HG02870 (cell line): ENCODE measurements around the gene UBE2K.
"Not testable (repeated sequence)": the region's sequence is repeated elsewhere in the genome, so short reads cannot be mapped to it uniquely, and the experiment has no call there.

ENCODE experiments used
- ATAC-seq: cut with Tn5 transposase; IDR thresholded peaks from one replicate; pipeline ENCODE4 v1.9.1; 2021; ENCODE audit warnings: mild to moderate bottlenecking, moderate library complexity; ENCODE audit not compliant: unreplicated experiment

Gene UBE2K, protein sequence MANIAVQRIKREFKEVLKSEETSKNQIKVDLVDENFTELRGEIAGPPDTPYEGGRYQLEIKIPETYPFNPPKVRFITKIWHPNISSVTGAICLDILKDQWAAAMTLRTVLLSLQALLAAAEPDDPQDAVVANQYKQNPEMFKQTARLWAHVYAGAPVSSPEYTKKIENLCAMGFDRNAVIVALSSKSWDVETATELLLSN

DNA sequence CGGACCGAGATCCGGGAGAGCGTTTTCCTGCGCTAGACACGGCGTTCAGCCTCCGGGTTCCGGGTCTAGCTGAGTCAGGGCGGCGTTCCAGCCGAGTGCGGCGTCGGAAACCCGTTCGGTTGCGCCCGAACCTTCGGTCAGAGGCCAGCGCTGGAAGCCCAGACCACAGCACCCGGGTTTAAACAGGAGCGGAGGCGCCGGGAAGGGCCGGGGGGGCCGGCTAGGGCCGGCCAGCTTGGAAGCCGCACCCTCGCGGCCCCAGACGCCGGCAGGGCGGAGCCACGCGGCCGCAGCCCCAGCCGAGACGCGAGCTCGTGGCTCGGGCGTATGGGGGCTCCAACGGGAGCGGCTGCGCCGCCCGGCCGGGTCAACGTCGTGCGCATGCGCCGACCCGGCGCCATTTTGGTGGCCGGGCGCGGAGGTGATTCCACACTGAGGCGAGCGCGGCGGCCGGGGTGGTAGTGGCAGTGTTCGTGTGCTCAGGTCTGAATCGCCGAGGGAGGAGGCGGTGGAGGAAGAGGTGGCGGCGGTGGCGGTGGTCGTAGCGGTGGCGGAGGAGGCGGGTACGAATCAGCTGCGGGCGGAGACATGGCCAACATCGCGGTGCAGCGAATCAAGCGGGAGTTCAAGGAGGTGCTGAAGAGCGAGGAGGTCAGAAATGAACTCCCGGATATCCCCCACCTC lies at the start of gene UBE2K:
UBE2K (plus strand) TSS at position 397 of the 684 bp plus-strand sequence; CDS start at position 589, 192 bp downstream.
- peak; percentile 75 for ATAC-seq

GRCh38 chr4:39648213-39648612 lies 49.7 kb upstream of the UBE2K start:
- no peak for ATAC-seq

GRCh38 chr4:39648827-39649558 lies 48.9 kb upstream of the UBE2K start:
- no peak for ATAC-seq

DNA sequence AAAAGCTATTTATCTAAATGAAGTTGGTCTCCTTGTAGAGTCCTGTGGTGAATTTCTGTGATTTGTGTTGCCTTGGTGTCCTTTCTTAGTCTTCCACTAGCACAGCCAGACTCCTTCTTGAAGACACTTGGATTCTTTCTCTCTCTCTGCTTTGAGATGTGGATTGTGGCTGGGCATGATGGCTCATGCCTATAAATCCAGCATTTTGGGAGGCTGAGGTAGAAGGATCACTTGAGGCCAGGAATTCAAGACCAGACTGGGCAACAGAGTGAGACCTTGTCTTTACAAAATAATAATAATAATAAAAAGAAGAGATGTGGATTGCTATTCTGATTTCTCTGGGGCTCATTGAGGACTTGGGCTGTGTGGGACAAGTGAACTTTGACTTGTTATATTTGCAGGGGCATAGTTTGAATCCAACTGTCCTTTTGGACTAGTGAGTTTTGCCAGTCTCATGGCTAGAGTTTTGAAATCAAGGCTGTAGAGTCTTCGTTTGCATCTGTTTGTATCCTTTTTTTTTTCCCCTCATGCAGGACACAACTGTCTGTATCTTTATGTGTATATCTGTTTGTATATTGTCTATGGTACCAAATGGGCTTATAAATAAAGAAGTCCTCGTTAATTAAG lies 48.2 kb upstream of the UBE2K start:
- no peak for ATAC-seq

DNA sequence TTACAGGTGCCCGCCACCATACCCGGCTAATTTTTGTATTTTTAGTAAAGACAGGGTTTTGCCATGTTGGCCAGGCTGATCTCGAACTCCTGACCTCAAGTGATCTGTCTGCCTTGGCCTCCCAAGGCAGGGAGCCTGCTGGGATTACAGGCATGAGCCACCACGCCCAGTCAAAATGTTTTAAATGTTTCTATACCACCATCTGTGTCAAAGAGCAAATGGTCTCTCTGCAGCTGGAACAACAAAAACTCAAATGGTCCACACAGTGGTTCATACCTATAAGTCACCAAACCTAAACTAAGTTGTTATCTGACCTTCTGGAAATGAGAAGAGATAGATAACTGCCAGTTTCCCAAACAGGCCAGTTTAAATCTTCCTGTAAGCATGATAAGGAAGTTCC lies 46.4 kb upstream of the UBE2K start:
- ATAC-seq: not testable (repeated sequence)

- ATAC-seq: no peak
Observed at GRCh38 chr4:39655211-39655610, 42.7 kb upstream of the UBE2K start.

GRCh38 chr4:39655876-39656275 lies 42.1 kb upstream of the UBE2K start:
- ATAC-seq: peak; percentile 62

DNA sequence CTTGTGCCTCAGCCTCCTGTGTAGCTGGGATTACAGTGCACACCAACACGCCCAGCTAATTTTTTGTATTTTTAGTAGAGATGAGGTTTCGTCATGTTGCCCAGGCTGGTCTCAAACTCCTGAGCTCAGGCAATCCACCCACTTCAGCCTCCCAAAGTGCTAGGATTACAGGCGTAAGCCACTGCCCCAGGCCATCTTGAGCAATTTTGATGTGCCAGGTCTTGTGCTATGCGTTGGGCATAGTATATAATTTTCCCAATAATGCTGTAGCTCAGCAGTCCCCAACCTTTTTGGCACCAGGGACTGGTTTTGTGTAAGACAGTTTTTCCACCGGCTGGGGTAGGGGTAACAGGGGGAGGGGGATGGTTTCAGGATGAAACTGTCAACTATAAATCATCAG lies 41.3 kb upstream of the UBE2K start:
- ATAC-seq: not testable (repeated sequence)

DNA sequence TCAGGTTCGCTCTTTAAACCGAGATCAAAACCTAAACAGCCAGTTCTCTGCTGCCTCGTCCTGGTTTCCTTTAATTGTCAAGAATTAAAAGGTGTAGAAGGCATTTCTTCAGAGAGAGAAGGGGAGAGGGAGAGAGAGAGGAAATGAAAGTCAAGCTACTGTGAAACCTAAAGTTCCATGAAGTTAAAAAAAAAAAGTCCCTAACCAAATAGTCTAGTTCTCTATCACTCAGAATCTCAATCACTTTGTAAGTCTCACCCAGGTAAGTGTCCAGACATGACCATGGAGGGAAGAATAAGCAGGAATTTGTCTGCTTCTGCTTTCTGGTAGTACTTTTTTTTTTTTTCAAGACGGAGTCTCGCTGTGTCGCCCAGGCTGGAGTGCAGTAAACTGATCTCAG lies 40.5 kb upstream of the UBE2K start:
- peak; percentile 68 for ATAC-seq

GRCh38 chr4:39658756-39659155 lies 39.2 kb upstream of the UBE2K start:
- no peak for ATAC-seq

GRCh38 chr4:39660045-39660444 lies 37.9 kb upstream of the UBE2K start:
- no peak for ATAC-seq

DNA sequence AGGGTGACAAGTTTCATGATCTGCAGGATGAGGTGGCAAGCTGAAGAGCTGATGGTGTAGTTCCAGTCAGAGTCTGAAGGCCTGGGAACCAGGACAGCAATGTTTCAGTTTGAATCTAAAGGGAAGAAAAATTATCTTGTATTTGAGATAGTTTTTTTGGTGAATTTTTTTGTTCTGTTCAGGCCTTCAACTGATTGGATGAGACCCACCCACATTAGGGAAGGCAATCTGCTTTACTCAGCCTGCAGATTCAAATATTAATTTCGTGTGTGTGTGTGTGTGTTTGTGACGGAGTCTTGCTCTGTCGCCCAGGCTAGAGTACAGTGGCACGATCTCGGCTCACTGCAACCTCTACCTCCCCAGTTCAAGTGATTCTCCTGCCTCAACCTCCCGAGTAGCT lies 37.2 kb upstream of the UBE2K start:
- no peak for ATAC-seq

DNA sequence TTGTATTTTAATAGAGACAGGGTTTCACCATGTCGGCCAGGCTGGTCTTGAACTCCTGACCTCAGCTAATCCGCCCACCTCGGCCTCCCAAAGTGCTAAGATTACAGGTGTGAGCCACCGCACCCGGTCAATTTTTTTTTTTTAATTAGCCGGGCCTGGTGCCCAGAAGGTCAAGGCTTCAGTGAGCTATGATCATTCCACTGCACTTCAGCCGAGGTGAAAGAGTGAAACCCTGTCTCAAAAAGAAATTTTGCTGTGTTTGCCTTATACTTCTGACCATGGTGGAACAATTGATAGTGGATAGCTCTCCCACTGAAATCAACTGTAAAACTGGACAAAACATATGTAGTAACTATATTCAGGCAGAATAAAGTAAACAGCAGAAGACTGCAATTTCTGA lies 35.3 kb upstream of the UBE2K start:
- ATAC-seq: no peak

- ATAC-seq: no peak
Observed at GRCh38 chr4:39664828-39665731, 32.9 kb upstream of the UBE2K start.

GRCh38 chr4:39667706-39668105 lies 30.2 kb upstream of the UBE2K start:
- ATAC-seq: no peak

GRCh38 chr4:39668887-39669286 lies 29.0 kb upstream of the UBE2K start:
- no peak for ATAC-seq

DNA sequence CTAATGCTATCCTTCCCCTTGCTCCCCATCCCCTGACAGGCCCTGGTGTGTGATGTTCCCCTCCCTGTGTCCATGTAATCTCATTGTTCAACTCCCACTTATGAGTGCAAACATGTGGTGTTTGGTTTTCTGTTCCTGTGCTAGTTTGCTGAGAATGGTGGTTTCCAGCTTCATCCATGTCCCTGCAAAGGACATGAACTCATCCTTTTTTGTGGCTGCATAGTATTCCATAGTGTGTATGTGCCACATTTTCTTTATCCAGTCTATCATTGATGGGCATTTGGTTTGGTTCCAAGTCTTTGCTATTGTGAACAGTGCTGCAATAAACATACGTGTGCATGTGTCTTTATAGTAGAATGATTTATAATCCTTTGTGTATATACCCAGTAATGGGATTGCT lies 27.6 kb upstream of the UBE2K start:
- not testable (repeated sequence) for ATAC-seq

GRCh38 chr4:39675681-39676080 lies 22.3 kb upstream of the UBE2K start:
- not testable (repeated sequence) for ATAC-seq

DNA sequence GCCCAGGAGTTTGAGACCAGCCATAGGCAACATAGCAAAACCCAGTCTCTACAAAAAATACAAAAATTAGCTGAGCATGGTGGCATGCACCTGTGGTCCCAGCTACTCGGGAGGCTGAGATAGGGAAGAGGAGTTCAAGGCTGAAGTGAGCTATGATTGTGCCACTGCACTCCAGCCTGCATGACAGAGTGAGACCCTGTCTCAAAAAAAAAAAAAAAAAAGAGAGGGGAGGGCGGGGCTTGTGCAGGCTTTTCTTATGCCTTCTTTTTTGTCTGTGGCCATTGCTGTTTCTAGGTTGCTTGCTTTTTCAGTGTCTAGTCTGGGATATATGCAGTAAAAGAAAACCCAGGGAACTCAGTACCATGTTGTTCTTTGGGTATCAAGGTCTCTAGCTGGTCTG lies 16.9 kb upstream of the UBE2K start:
- ATAC-seq: not testable (repeated sequence)

- peak; percentile 88 for ATAC-seq
Observed at GRCh38 chr4:39682138-39682537, 15.8 kb upstream of the UBE2K start.

- ATAC-seq: no peak
Observed at GRCh38 chr4:39685990-39686389, 11.9 kb upstream of the UBE2K start.
